HEK293 (cell line): Measurements from ENCODE around the gene SIN3A.

Experiments used
- KLF1 ChIP-seq: fragments of 450-650 bp; formaldehyde crosslinking; IDR thresholded peaks from 2 replicates; pipeline ENCODE4 v1.5.1; 2016; ENCODE audit warnings: missing biosample characterization, missing genetic modification characterization
- KLF10 ChIP-seq: fragments of 450-650 bp; IDR thresholded peaks from 2 replicates; pipeline ENCODE4 v1.5.1; 2018; ENCODE audit warnings: missing biosample characterization, mild to moderate bottlenecking, missing genetic modification characterization
- KLF9 ChIP-seq: fragments of 450-650 bp; formaldehyde crosslinking; IDR thresholded peaks from 2 replicates; pipeline ENCODE4 v1.5.1; 2016; ENCODE audit warnings: missing biosample characterization, missing genetic modification characterization, low read depth
- MEIS1 ChIP-seq: sonication (generic); formaldehyde crosslinking; IDR thresholded peaks from 2 replicates; pipeline ENCODE4 v1.8.1; 2022; ENCODE audit warnings: missing genetic modification reagents, mild to moderate bottlenecking, borderline replicate concordance
- SCRT2 ChIP-seq: fragments of 450-650 bp; formaldehyde crosslinking; IDR thresholded peaks from 2 replicates; pipeline ENCODE4 v1.5.1; 2016; ENCODE audit warnings: missing biosample characterization, missing genetic modification characterization
- SETDB1 ChIP-seq: IDR thresholded peaks from one replicate; pipeline ENCODE4 v1.6.1; 2017; ENCODE audit warnings: mild to moderate bottlenecking, low read length, moderate library complexity, mixed read lengths; ENCODE audit not compliant: insufficient read length
- TCF7L2 ChIP-seq: IDR thresholded peaks from 2 replicates; pipeline ENCODE4 v1.6.1; 2011; ENCODE audit warnings: low read depth, mild to moderate bottlenecking, inconsistent platforms, low read length, moderate library complexity, borderline replicate concordance
- WT1 ChIP-seq: fragments of 450-650 bp; formaldehyde crosslinking; IDR thresholded peaks from 2 replicates; pipeline ENCODE4 v1.5.1; 2016; ENCODE audit warnings: missing biosample characterization, missing genetic modification characterization
- ZFP37 ChIP-seq: fragments of 450-650 bp; formaldehyde crosslinking; IDR thresholded peaks from 2 replicates; pipeline ENCODE4 v1.5.1; 2016; ENCODE audit warnings: missing biosample characterization, missing genetic modification characterization
- ZNF121 ChIP-seq: fragments of 450-650 bp; formaldehyde crosslinking; IDR thresholded peaks from 2 replicates; pipeline ENCODE4 v1.5.1; 2016; ENCODE audit warnings: missing biosample characterization, missing genetic modification characterization
- ZNF157 ChIP-seq: fragments of 450-650 bp; formaldehyde crosslinking; IDR thresholded peaks from 2 replicates; pipeline ENCODE4 v1.5.1; 2016; ENCODE audit warnings: missing biosample characterization, missing genetic modification characterization
- ZNF16 ChIP-seq: fragments of 450-650 bp; formaldehyde crosslinking; IDR thresholded peaks from 2 replicates; pipeline ENCODE4 v1.5.1; 2016; ENCODE audit warnings: low read depth, missing biosample characterization, missing genetic modification characterization
- ZNF174 ChIP-seq: fragments of 450-650 bp; formaldehyde crosslinking; IDR thresholded peaks from 2 replicates; pipeline ENCODE4 v1.5.0; 2017; ENCODE audit warnings: missing biosample characterization, mild to moderate bottlenecking, missing genetic modification characterization
- ZNF514 ChIP-seq: fragments of 450-650 bp; formaldehyde crosslinking; IDR thresholded peaks from 2 replicates; pipeline ENCODE4 v1.5.1; 2016; ENCODE audit warnings: missing biosample characterization, missing genetic modification characterization
- TF ChIP-seq, protein P1 (sequence below): fragments of 450-650 bp; formaldehyde crosslinking; IDR thresholded peaks from 2 replicates; pipeline ENCODE4 v1.5.1; 2016; ENCODE audit warnings: missing biosample characterization, missing genetic modification characterization, low read depth
- TF ChIP-seq, protein P2 (sequence below): fragments of 450-650 bp; formaldehyde crosslinking; IDR thresholded peaks from 2 replicates; pipeline ENCODE4 v1.5.1; 2016; ENCODE audit warnings: missing biosample characterization, missing genetic modification characterization, borderline replicate concordance
- TF ChIP-seq, protein P3 (sequence below): fragments of 450-650 bp; formaldehyde crosslinking; conservative IDR thresholded peaks from 2 replicates; pipeline ENCODE4 v1.5.1; 2016; ENCODE audit warnings: low read depth, missing biosample characterization, missing genetic modification characterization

The SIN3A gene

DNA sequence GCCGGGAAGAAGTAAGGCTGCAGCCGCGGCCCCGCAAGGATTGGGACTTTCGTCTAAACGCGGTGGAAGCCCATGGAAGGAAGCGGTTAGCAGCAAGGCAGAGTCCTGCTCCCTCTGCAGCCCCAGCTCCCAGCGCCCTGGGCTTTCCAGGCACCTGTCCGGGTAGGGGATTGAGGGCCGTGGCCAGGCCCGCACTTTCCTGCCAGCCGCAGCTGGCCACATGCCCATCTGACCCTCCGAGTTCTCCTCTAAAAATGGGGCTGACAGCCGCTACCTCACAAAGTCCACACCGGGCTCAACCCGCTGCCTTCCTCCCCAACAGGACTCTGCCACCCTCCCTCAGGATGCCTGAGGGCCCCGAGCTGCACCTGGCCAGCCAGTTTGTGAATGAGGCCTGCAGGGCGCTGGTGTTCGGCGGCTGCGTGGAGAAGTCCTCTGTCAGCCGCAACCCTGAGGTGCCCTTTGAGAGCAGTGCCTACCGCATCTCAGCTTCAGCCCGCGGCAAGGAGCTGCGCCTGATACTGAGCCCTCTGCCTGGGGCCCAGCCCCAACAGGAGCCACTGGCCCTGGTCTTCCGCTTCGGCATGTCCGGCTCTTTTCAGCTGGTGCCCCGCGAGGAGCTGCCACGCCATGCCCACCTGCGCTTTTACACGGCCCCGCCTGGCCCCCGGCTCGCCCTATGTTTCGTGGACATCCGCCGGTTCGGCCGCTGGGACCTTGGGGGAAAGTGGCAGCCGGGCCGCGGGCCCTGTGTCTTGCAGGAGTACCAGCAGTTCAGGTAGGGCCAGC is 102.7 kb downstream of the SIN3A start (continued):
- TF ChIP-seq ZNF514 (tag by site-specific recombination) = no peak
- no peak for TF ChIP-seq KLF1
- TF ChIP-seq, protein P1, sequence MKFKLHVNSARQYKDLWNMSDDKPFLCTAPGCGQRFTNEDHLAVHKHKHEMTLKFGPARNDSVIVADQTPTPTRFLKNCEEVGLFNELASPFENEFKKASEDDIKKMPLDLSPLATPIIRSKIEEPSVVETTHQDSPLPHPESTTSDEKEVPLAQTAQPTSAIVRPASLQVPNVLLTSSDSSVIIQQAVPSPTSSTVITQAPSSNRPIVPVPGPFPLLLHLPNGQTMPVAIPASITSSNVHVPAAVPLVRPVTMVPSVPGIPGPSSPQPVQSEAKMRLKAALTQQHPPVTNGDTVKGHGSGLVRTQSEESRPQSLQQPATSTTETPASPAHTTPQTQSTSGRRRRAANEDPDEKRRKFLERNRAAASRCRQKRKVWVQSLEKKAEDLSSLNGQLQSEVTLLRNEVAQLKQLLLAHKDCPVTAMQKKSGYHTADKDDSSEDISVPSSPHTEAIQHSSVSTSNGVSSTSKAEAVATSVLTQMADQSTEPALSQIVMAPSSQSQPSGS (tag by site-specific recombination) = no peak
- TF ChIP-seq MEIS1 (CRISPR knock-in tag) = no peak
- TF ChIP-seq ZNF121 = no peak
- TF ChIP-seq KLF9 (tag by site-specific recombination) = no peak
- no peak for TF ChIP-seq KLF10 (tag by site-specific recombination)
- no peak for TF ChIP-seq ZFP37 (tag by site-specific recombination)
- TF ChIP-seq ZNF174 (tag by site-specific recombination) = no peak
- no peak for TF ChIP-seq SCRT2 (tag by site-specific recombination)
- TF ChIP-seq ZNF16 (tag by site-specific recombination) = no peak
- TF ChIP-seq, protein P2, sequence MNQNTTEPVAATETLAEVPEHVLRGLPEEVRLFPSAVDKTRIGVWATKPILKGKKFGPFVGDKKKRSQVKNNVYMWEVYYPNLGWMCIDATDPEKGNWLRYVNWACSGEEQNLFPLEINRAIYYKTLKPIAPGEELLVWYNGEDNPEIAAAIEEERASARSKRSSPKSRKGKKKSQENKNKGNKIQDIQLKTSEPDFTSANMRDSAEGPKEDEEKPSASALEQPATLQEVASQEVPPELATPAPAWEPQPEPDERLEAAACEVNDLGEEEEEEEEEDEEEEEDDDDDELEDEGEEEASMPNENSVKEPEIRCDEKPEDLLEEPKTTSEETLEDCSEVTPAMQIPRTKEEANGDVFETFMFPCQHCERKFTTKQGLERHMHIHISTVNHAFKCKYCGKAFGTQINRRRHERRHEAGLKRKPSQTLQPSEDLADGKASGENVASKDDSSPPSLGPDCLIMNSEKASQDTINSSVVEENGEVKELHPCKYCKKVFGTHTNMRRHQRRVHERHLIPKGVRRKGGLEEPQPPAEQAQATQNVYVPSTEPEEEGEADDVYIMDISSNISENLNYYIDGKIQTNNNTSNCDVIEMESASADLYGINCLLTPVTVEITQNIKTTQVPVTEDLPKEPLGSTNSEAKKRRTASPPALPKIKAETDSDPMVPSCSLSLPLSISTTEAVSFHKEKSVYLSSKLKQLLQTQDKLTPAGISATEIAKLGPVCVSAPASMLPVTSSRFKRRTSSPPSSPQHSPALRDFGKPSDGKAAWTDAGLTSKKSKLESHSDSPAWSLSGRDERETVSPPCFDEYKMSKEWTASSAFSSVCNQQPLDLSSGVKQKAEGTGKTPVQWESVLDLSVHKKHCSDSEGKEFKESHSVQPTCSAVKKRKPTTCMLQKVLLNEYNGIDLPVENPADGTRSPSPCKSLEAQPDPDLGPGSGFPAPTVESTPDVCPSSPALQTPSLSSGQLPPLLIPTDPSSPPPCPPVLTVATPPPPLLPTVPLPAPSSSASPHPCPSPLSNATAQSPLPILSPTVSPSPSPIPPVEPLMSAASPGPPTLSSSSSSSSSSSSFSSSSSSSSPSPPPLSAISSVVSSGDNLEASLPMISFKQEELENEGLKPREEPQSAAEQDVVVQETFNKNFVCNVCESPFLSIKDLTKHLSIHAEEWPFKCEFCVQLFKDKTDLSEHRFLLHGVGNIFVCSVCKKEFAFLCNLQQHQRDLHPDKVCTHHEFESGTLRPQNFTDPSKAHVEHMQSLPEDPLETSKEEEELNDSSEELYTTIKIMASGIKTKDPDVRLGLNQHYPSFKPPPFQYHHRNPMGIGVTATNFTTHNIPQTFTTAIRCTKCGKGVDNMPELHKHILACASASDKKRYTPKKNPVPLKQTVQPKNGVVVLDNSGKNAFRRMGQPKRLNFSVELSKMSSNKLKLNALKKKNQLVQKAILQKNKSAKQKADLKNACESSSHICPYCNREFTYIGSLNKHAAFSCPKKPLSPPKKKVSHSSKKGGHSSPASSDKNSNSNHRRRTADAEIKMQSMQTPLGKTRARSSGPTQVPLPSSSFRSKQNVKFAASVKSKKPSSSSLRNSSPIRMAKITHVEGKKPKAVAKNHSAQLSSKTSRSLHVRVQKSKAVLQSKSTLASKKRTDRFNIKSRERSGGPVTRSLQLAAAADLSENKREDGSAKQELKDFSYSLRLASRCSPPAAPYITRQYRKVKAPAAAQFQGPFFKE (tag by site-specific recombination) = no peak
- no peak for TF ChIP-seq ZNF157
- TF ChIP-seq, protein P3, sequence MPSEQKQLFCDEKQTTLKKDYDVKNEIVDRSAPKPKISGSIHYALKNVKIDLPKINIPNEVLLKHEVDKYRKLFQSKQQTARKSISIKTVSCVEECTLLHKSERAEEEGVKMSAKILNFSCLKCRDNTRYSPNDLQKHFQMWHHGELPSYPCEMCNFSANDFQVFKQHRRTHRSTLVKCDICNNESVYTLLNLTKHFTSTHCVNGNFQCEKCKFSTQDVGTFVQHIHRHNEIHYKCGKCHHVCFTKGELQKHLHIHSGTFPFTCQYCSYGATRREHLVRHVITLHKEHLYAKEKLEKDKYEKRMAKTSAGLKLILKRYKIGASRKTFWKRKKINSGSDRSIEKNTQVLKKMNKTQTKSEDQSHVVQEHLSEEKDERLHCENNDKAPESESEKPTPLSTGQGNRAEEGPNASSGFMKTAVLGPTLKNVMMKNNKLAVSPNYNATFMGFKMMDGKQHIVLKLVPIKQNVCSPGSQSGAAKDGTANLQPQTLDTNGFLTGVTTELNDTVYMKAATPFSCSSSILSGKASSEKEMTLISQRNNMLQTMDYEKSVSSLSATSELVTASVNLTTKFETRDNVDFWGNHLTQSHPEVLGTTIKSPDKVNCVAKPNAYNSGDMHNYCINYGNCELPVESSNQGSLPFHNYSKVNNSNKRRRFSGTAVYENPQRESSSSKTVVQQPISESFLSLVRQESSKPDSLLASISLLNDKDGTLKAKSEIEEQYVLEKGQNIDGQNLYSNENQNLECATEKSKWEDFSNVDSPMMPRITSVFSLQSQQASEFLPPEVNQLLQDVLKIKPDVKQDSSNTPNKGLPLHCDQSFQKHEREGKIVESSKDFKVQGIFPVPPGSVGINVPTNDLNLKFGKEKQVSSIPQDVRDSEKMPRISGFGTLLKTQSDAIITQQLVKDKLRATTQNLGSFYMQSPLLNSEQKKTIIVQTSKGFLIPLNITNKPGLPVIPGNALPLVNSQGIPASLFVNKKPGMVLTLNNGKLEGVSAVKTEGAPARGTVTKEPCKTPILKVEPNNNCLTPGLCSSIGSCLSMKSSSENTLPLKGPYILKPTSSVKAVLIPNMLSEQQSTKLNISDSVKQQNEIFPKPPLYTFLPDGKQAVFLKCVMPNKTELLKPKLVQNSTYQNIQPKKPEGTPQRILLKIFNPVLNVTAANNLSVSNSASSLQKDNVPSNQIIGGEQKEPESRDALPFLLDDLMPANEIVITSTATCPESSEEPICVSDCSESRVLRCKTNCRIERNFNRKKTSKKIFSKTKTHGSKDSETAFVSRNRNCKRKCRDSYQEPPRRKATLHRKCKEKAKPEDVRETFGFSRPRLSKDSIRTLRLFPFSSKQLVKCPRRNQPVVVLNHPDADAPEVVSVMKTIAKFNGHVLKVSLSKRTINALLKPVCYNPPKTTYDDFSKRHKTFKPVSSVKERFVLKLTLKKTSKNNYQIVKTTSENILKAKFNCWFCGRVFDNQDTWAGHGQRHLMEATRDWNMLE = no peak
- TF ChIP-seq WT1 (tag by site-specific recombination) = 0 out of 2 replicates have a peak, but pooled peaks have one; percentile 11
- TF ChIP-seq TCF7L2 = no peak
- no peak for TF ChIP-seq SETDB1
